HG02943 (cell line): ENCODE data around the gene CHST8.

Experiments
- ATAC-seq: cut with Tn5 transposase; IDR thresholded peaks from one replicate; pipeline ENCODE4 v1.9.1; 2021; ENCODE audit warnings: mild to moderate bottlenecking, low read depth, moderate library complexity; ENCODE audit not compliant: unreplicated experiment

The CHST8 gene

GRCh38 chr19:33778089-33778791, 156.5 kb downstream of the CHST8 start:
- peak; percentile 70 for ATAC-seq

- ATAC-seq = no peak
These were observed 158.1 kb downstream of the CHST8 start for GRCh38 chr19:33779849-33780248.

GRCh38 chr19:33780251-33780650, 158.5 kb downstream of the CHST8 start:
- ATAC-seq = no peak

- no peak for ATAC-seq
These were observed 159.0 kb downstream of the CHST8 start for GRCh38 chr19:33780746-33781145.

DNA sequence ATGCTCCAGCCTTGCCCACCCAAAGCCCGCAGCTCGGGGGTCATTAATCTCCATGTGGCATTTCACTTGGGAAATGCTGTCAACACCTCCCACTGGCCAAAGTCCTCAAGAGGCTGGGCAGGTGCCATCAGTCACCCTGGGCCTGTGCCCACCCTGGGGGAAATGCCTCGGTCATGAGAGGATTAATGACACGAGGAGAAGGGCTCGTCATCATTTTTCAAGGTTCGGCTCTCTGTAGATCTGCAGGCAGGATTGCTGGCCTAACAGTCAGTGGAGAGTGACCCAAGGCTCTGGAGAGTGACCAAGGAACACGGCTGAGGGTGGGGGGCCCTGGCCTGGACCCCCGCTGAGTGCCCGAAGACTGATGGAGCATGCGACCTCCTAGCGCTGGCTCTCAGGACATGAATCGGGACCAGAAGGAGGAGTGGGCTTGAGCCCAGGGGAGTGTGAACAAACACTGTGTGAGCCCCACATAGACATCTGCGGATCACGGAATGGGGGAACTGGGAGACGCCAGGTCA, 159.7 kb downstream of the CHST8 start:
- no peak for ATAC-seq

DNA sequence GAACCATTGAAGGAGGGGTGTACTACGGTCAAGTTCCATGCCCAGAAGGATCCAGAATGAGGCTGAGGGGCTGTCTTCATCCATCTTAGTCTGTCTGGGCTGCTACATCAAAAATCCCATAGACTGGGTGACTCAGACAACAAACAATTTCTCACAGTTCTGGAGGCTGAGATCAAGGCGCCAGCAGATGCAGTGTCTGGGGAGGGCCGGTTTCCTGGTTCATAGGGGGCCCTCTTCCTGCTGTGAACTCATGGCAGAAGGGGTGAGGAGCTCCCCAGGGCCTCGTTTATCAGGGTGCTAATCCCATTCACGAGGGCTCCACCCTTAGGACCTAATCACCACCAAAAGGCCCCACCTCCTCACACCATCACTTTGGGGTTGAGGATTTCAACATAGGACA, 160.2 kb downstream of the CHST8 start:
- no peak for ATAC-seq

DNA sequence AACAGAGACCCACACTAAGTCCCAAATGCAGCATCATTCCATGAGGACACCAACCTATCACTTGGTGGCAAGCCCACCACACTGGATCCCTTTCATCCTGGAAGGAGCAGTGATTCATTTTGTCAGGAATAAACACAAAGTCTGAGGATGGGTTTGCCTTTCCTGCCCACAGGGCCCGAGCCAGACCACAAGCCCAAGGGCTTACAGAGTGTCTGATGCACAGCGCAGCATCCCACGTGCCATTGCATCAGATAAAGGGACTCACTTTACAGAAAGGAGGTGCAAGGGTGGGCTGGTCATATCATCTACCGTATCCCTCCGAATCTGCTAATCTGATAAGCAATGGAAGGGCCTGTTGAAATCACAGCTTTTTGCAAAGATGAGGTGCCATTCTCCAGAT, 162.7 kb downstream of the CHST8 start:
- no peak for ATAC-seq

DNA sequence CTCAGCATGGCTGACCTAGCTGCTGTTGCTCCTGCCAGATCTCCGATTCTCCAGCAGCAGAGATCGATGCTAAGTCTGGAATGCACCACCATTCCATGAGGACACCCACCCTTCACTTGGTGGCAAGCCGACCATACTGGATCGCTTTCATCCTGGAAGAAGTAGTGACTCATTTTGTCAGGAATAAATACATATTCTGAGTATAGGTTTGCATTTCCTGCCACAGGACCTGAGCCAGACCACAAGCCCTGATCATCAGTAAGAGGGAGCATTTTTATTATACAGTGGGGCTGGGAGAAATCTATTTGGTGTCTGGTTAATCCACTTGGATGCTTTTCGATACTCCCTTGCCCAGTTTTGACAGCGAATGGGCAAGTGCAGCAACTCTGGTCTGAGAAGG, 164.0 kb downstream of the CHST8 start:
- no peak for ATAC-seq

DNA sequence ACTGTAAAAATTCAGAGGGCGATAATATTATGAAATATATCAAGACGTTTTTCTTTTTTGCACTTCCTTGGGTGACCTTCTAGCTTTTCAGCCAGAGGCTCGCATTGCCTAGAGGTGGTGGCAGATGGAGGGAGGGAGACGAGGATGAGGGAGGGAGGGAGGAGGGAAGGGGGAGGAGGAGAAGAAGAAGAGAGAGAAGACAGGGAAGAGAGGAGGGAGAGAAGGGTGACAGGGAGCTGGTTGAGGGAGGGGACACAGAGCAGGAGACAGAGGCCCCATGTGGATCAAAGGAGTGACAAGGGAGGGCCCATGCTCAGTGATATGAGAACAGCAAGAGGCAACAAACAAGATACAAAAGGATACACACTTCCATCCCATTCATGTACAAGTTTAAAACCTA, 166.9 kb downstream of the CHST8 start:
- no peak for ATAC-seq

DNA sequence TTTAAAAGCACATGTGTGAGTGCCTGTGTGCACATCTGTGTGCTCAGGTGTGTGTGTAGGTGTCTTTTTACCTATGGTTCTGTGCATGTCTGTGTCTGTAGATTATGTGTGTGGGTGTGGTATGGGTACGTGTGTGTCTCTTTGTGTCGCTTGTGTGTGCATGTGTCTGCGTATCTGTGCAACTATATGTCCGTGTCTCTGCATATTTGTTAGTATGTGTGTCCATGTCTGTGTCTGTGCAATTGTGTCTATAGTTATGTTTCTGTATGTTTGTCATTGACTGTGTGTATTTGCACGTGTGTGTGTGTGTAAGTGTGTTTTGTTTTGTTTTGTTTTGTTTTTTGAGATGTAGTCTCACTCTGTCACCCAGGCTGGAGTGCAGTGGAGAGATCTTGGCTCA, 167.6 kb downstream of the CHST8 start:
- ATAC-seq = no peak

GRCh38 chr19:33794683-33795369, 173.1 kb downstream of the CHST8 start:
- ATAC-seq = no peak

DNA sequence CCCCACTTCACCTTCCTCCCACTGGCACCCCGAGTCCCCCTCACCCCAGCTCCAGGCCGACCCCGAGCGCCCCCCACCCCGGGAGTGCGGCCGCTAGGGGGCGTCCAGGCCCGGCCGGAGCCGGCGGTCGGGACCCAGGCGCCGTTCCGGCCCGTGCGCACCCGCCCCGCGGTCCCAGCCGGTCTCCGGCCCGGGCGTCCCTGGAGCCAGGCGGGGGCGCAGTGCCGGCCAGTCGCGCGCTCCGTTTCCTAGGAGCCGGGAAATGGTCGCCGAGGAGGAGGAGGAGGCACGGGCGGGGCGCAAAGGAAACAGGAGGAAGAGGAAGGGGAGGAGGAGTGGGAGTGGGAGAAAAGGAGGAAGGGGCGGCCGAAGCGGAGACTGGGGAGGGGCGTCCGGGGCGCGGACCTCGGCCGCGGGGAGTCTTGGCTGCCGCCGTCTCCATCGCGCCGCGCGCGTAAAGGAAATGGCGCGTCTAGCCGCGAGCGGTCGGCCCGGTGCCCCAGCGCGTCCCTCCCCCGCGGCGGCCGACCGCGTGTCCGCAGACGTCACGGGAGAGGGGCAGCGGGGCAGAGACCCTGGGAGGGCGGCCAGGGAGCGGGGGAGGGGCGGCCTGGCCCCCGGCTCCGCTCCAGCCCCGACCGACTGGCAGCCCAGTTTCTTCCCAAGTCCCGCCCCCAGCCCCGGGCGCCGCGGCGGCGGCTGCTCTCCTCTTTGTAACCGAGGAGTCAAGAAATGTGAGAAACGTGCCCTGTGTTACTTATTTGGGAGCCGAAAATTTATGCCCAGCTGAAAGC, 173.8 kb downstream of the CHST8 start:
- no peak for ATAC-seq

GRCh38 chr19:33796164-33796875, 174.6 kb downstream of the CHST8 start, which contains the start of gene KCTD15:
KCTD15 (plus strand) TSS chr19:33796870; CDS start chr19:33800455, 3,585 bp downstream.
- no peak for ATAC-seq

- ATAC-seq = no peak
These were observed 176.3 kb downstream of the CHST8 start for GRCh38 chr19:33797802-33798671.

DNA sequence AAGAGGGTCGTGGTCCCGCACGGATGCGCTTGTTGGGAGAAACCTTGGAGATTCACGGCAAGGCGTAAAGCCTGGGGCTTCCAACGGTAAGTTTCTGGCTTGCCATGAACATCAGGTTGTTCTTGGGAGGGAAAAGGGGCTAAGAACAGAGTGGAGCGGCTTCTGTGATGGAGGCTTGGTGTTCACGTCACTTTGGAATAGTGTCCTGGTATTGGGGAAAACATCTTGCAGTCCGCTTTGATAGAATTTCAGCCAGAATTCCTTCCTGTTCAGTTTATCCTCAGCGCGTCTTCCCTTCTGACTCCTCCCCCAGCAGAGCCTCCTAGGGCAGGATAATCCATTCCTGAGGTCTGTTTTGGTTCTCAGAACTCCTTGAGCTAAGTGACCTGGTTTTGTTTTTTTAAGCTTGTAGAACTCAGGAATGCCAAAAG, 176.9 kb downstream of the CHST8 start:
- no peak for ATAC-seq

DNA sequence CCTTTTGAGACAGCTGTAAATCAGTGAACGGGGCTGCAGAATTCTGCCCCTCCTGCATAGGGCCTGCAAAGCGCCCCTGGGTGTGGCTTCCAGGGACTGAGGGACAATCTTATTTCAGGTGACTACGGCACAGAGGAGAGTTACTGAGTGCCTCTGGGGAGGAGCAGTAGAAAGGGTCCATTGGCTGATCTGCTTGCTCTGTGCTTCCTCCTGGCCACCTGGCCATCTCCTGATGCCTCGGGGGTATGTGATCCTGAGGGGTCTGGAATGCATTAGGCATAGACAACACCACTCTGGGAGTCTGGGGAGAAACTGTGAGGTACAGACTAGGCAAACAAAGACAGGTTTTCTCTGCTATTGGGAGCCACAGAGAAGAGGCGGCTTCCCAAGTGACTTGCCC, 177.7 kb downstream of the CHST8 start:
- no peak for ATAC-seq

GRCh38 chr19:33800012-33800680, 178.4 kb downstream of the CHST8 start:
- no peak for ATAC-seq

DNA sequence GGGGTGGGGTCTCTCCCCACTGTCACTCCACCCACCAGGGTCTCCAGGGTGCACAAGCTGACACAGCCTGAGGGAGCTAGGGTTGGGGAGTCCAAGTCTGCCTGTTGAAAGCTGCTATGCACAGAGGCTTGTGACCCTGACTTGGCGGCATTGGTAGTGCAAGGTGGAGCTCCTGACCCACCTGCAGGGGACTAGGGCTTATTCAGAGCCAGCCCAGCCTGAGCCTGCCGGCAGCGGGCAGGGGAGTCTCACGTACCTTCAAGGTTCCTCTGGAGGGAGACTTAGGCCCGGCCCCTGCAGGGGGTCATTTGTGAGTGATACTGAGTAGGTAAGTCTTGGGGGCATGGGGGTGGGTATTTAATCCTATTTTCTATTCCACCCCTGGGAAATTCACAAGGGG, 179.7 kb downstream of the CHST8 start:
- ATAC-seq = no peak

DNA sequence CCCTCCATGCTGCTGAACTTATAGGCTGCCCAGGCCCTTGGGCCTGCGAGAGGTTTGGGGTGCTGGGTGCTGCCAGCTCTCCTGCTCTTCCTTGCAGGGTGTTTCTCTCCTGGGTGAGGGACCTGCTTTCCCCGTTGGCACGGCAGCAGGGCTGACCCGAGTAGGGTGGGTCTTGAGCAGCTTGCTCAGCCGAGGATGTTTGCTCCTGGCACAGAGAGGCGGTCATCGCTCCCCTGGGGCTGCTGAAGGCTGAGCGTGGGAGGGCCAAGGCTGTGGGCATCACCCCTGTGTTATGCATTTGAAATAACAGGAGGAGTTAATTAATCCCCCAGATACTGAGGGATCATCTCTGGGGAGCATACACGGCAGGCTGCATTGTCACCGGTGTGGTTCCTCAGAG, 180.2 kb downstream of the CHST8 start:
- no peak for ATAC-seq
